GM23248 (cell line): ENCODE results near the gene STX8.

ENCODE experiments used
- EZH2 ChIP-seq: fragments of 200-600 bp; sonication (generic); IDR thresholded peaks from 2 replicates; pipeline ENCODE4 v1.6.1; 2018; ENCODE audit warnings: antibody characterized with exemption, mild to moderate bottlenecking; ENCODE audit not compliant: insufficient read depth, poor library complexity, severe bottlenecking
- EZH2phosphoT487 ChIP-seq: fragments of 200-600 bp; sonication (generic); IDR thresholded peaks from 2 replicates; pipeline ENCODE4 v1.6.1; 2018; ENCODE audit warnings: antibody characterized with exemption, moderate library complexity, mild to moderate bottlenecking, low read depth; ENCODE audit not compliant: insufficient read depth

DNA sequence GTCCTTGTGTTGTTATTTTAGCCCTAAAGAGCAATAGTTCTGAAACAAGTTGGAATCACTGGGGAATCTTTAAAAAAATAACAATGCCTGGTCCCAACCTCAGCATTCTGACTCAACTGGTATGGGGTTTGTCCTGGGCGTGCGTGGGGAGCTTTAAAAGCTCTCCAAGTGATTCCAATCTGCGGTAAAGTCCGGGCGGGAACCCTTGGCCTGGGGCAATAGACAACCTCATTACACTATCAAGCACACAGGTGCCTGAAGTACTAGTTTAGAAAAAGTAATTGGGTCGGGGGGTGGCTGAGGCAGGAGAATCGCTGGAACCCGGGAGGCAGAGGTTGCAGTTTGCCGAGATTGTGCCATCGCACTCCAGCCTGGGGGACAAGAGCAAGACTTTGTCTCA lies 4.4 kb downstream of the STX8 start:
- no peak for TF ChIP-seq EZH2
- no peak for TF ChIP-seq EZH2phosphoT487
